HEK293 (cell line): Measurements from ENCODE around the gene SPTBN5.

Source experiments
- GLI2 ChIP-seq: fragments of 450-650 bp; formaldehyde crosslinking; IDR thresholded peaks from 2 replicates; pipeline ENCODE4; 2017; ENCODE audit warnings: missing biosample characterization, missing genetic modification characterization, low read depth, borderline replicate concordance
- HOXA7 ChIP-seq: sonication (generic); formaldehyde crosslinking; IDR thresholded peaks from 2 replicates; pipeline ENCODE4 v1.8.1; 2022; ENCODE audit warnings: missing genetic modification reagents, borderline replicate concordance
- KLF7 ChIP-seq: fragments of 450-650 bp; formaldehyde crosslinking; IDR thresholded peaks from 2 replicates; pipeline ENCODE4 v1.5.1; 2016; ENCODE audit warnings: missing biosample characterization, missing genetic modification characterization, borderline replicate concordance
- MEIS1 ChIP-seq: sonication (generic); formaldehyde crosslinking; IDR thresholded peaks from 2 replicates; pipeline ENCODE4 v1.8.1; 2022; ENCODE audit warnings: missing genetic modification reagents, mild to moderate bottlenecking, borderline replicate concordance
- MZF1 ChIP-seq: fragments of 450-650 bp; formaldehyde crosslinking; IDR thresholded peaks from 2 replicates; pipeline ENCODE4 v1.5.1; 2017; ENCODE audit warnings: missing biosample characterization, missing genetic modification characterization, borderline replicate concordance
- SP7 ChIP-seq: fragments of 450-650 bp; formaldehyde crosslinking; IDR thresholded peaks from 2 replicates; pipeline ENCODE4 v1.5.1; 2016; ENCODE audit warnings: missing biosample characterization, missing genetic modification characterization
- WT1 ChIP-seq: fragments of 450-650 bp; formaldehyde crosslinking; IDR thresholded peaks from 2 replicates; pipeline ENCODE4 v1.5.1; 2016; ENCODE audit warnings: missing biosample characterization, missing genetic modification characterization
- ZBTB8A ChIP-seq: fragments of 450-650 bp; formaldehyde crosslinking; IDR thresholded peaks from 2 replicates; pipeline ENCODE4 v1.5.1; 2016; ENCODE audit warnings: missing biosample characterization, missing genetic modification characterization
- ZNF112 ChIP-seq: fragments of 450-650 bp; formaldehyde crosslinking; IDR thresholded peaks from 2 replicates; pipeline ENCODE4 v1.5.0; 2017; ENCODE audit warnings: missing biosample characterization, missing genetic modification characterization
- ZNF132 ChIP-seq: fragments of 450-650 bp; formaldehyde crosslinking; IDR thresholded peaks from 2 replicates; pipeline ENCODE4 v1.5.1; 2017; ENCODE audit warnings: missing biosample characterization, missing genetic modification characterization, borderline replicate concordance
- ZNF140 ChIP-seq: fragments of 450-650 bp; formaldehyde crosslinking; IDR thresholded peaks from 2 replicates; pipeline ENCODE4 v1.5.1; 2016; ENCODE audit warnings: missing biosample characterization, missing genetic modification characterization
- ZNF184 ChIP-seq: fragments of 450-650 bp; IDR thresholded peaks from 2 replicates; pipeline ENCODE4 v1.5.1; 2018; ENCODE audit warnings: missing biosample characterization, mild to moderate bottlenecking, missing genetic modification characterization
- ZNF274 ChIP-seq, 2 experiments: fragments of 200-500 bp in 1 of 2; fragments of 450-650 bp in 1 of 2; sonication (Bioruptor generic) in 1 of 2; formaldehyde crosslinking in 1 of 2; IDR thresholded peaks; 2 replicates each; pipeline versions ENCODE4 v1.5.1 to v1.6.1; 2014 to 2016; ENCODE audit warnings: borderline replicate concordance in 1 of 2, inconsistent platforms in 1 of 2, low read length in 1 of 2, missing biosample characterization in 1 of 2, missing genetic modification characterization in 1 of 2
- ZNF341 ChIP-seq: fragments of 450-650 bp; formaldehyde crosslinking; IDR thresholded peaks from 2 replicates; pipeline ENCODE4; 2016; ENCODE audit warnings: low read depth, missing biosample characterization, missing genetic modification characterization
- ZNF354C ChIP-seq: fragments of 450-650 bp; formaldehyde crosslinking; IDR thresholded peaks from 2 replicates; pipeline ENCODE4 v1.5.1; 2016; ENCODE audit warnings: missing biosample characterization, missing genetic modification characterization, low read depth, borderline replicate concordance
- ZNF518A ChIP-seq: fragments of 450-650 bp; formaldehyde crosslinking; conservative IDR thresholded peaks from 2 replicates; pipeline ENCODE4 v1.5.1; 2016; ENCODE audit warnings: low read depth, missing biosample characterization, missing genetic modification characterization
- ZNF529 ChIP-seq: fragments of 450-650 bp; formaldehyde crosslinking; IDR thresholded peaks from 2 replicates; pipeline ENCODE4 v1.5.1; 2017; ENCODE audit warnings: missing genetic modification characterization, missing biosample characterization; ENCODE audit not compliant: insufficient replicate concordance
- ZNF639 ChIP-seq: fragments of 450-650 bp; formaldehyde crosslinking; IDR thresholded peaks from 2 replicates; pipeline ENCODE4 v1.5.1; 2016; ENCODE audit warnings: missing biosample characterization, missing genetic modification characterization
- ZNF658 ChIP-seq: fragments of 450-650 bp; formaldehyde crosslinking; IDR thresholded peaks from 2 replicates; pipeline ENCODE4; 2016; ENCODE audit warnings: missing biosample characterization, missing genetic modification characterization
- ZNF747 ChIP-seq: fragments of 450-650 bp; formaldehyde crosslinking; IDR thresholded peaks from 2 replicates; pipeline ENCODE4 v1.5.1; 2016; ENCODE audit warnings: missing biosample characterization, missing genetic modification characterization
- ZNF76 ChIP-seq: fragments of 450-650 bp; formaldehyde crosslinking; IDR thresholded peaks from 2 replicates; pipeline ENCODE4; 2016; ENCODE audit warnings: low read depth, missing biosample characterization, missing genetic modification characterization, borderline replicate concordance
- TF ChIP-seq, protein P1 (sequence below): fragments of 450-650 bp; formaldehyde crosslinking; IDR thresholded peaks from 2 replicates; pipeline ENCODE4 v1.5.1; 2016; ENCODE audit warnings: missing biosample characterization, missing genetic modification characterization
- TF ChIP-seq, protein P2 (sequence below): fragments of 450-650 bp; formaldehyde crosslinking; IDR thresholded peaks from 2 replicates; pipeline ENCODE4 v1.5.1; 2016; ENCODE audit warnings: missing biosample characterization, missing genetic modification characterization
- TF ChIP-seq, protein P3 (sequence below): fragments of 450-650 bp; formaldehyde crosslinking; IDR thresholded peaks from 2 replicates; pipeline ENCODE4 v1.5.1; 2016; ENCODE audit warnings: missing biosample characterization, missing genetic modification characterization
- TF ChIP-seq, protein P4 (sequence below): fragments of 450-650 bp; formaldehyde crosslinking; IDR thresholded peaks from 2 replicates; pipeline ENCODE4 v1.5.1; 2016; ENCODE audit warnings: missing biosample characterization, missing genetic modification characterization

The SPTBN5 gene

DNA sequence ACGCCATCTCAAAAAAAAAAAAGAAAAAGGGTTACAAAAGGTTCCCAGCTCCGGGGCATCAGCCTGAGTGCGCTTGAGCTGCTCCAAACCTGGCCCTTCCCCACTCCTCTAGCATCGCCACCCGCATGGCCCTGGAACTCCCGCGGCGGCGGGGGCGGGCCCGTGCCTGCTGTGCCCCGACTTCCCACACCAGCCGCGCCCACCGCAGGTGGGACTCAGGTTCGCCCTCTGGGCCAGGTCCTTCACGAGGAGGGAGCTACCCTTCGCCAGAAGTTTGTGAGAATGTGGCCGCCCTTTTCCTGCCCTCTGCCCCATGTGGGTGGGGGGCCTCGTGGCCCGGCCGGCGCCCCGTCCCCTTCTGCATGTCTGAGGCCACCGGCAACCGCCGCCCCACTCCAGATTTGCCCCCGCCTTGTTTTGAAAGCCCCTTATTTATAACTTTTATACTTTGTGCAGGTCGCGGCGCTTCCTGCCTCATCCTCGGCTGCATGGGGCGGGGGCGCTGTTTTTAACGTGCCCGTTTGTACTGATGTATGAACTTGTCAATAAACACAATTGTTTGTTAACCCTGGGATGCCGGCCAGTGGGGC, 66.5 kb downstream of the SPTBN5 start (continued):
- TF ChIP-seq, protein P1, sequence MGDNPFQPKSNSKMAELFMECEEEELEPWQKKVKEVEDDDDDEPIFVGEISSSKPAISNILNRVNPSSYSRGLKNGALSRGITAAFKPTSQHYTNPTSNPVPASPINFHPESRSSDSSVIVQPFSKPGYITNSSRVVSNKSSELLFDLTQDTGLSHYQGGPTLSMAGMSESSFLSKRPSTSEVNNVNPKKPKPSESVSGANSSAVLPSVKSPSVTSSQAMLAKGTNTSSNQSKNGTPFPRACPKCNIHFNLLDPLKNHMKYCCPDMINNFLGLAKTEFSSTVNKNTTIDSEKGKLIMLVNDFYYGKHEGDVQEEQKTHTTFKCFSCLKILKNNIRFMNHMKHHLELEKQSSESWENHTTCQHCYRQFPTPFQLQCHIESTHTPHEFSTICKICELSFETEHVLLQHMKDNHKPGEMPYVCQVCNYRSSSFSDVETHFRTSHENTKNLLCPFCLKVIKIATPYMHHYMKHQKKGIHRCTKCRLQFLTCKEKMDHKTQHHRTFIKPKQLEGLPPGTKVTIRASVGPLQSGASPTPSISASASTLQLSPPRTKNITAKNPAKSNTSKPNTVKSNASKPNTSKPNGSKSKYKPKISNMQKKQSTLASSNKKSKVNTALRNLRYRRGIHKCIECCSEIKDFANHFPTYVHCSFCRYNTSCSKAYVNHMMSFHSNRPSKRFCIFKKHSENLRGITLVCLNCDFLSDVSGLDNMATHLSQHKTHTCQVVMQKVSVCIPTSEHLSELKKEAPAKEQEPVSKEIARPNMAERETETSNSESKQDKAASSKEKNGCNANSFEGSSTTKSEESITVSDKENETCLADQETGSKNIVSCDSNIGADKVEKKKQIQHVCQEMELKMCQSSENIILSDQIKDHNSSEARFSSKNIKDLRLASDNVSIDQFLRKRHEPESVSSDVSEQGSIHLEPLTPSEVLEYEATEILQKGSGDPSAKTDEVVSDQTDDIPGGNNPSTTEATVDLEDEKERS (tag by site-specific recombination), result no peak
- TF ChIP-seq MZF1 (tag by site-specific recombination) (no peak), ZNF76 (tag by site-specific recombination) (no peak), HOXA7 (CRISPR knock-in tag) (no peak), ZNF274 (IDR thresholded peaks at IDR 0.05; ENCODE audit: low read length) (no peak), ZNF274 (tag by site-specific recombination; IDR thresholded peaks at IDR 0.05; ENCODE audit: borderline replicate concordance) (no peak), SP7 (tag by site-specific recombination) (0 out of 2 replicates have a peak, but pooled peaks have one; percentile 26), ZNF639 (tag by site-specific recombination) (no peak), ZNF747 (no peak), MEIS1 (CRISPR knock-in tag) (no peak), ZNF140 (tag by site-specific recombination) (no peak), ZNF658 (tag by site-specific recombination) (no peak), ZBTB8A (tag by site-specific recombination) (peak; percentile 54), ZNF518A (no peak), GLI2 (tag by site-specific recombination) (no peak), ZNF354C (no peak), KLF7 (tag by site-specific recombination) (no peak), ZNF184 (tag by site-specific recombination) (no peak), WT1 (tag by site-specific recombination) (no peak), ZNF529 (no peak), ZNF112 (tag by site-specific recombination) (no peak), ZNF132 (tag by site-specific recombination) (no peak), ZNF341 (tag by site-specific recombination) (no peak)
- TF ChIP-seq, protein P2, sequence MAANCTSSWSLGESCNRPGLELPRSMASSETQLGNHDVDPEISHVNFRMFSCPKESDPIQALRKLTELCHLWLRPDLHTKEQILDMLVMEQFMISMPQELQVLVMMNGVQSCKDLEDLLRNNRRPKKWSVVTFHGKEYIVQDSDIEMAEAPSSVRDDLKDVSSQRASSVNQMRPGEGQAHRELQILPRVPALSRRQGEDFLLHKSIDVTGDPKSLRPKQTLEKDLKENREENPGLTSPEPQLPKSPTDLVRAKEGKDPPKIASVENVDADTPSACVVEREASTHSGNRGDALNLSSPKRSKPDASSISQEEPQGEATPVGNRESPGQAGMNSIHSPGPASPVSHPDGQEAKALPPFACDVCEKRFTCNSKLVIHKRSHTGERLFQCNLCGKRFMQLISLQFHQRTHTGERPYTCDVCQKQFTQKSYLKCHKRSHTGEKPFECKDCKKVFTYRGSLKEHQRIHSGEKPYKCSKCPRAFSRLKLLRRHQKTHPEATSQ, result no peak
- TF ChIP-seq, protein P3, sequence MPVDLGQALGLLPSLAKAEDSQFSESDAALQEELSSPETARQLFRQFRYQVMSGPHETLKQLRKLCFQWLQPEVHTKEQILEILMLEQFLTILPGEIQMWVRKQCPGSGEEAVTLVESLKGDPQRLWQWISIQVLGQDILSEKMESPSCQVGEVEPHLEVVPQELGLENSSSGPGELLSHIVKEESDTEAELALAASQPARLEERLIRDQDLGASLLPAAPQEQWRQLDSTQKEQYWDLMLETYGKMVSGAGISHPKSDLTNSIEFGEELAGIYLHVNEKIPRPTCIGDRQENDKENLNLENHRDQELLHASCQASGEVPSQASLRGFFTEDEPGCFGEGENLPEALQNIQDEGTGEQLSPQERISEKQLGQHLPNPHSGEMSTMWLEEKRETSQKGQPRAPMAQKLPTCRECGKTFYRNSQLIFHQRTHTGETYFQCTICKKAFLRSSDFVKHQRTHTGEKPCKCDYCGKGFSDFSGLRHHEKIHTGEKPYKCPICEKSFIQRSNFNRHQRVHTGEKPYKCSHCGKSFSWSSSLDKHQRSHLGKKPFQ (tag by site-specific recombination), result no peak
- TF ChIP-seq, protein P4, sequence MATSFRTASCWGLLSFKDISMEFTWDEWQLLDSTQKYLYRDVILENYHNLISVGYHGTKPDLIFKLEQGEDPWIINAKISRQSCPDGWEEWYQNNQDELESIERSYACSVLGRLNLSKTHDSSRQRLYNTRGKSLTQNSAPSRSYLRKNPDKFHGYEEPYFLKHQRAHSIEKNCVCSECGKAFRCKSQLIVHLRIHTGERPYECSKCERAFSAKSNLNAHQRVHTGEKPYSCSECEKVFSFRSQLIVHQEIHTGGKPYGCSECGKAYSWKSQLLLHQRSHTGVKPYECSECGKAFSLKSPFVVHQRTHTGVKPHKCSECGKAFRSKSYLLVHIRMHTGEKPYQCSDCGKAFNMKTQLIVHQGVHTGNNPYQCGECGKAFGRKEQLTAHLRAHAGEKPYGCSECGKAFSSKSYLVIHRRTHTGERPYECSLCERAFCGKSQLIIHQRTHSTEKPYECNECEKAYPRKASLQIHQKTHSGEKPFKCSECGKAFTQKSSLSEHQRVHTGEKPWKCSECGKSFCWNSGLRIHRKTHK, result no peak
